Fibroblast of peridontal ligament (primary cell): Measurements from ENCODE around the gene IL34.
"Not testable (repeated sequence)": the region's sequence is repeated elsewhere in the genome, so short reads cannot be mapped to it uniquely, and the experiment has no call there.

Experiments used
- DNase-seq: peaks from one replicate; pipeline ENCODE4 v3.0.0-alpha.2; 2010; ENCODE audit errors: extremely low read depth

Gene IL34

GRCh38 chr16:70630960-70631745 is 15.2 kb upstream of the IL34 start:
- peak; percentile 46 for DNase-seq

GRCh38 chr16:70632273-70632672 is 14.1 kb upstream of the IL34 start:
- no peak for DNase-seq

- not testable (repeated sequence) for DNase-seq
Measured at GRCh38 chr16:70633617-70634016, 12.7 kb upstream of the IL34 start.

GRCh38 chr16:70634861-70635260 is 11.5 kb upstream of the IL34 start:
- DNase-seq = peak; percentile 29

GRCh38 chr16:70635336-70636016 is 10.9 kb upstream of the IL34 start:
- peak; percentile 68 for DNase-seq

- no peak for DNase-seq
Measured at GRCh38 chr16:70638814-70639792, 7.3 kb upstream of the IL34 start.

GRCh38 chr16:70642633-70643032 is 3.7 kb upstream of the IL34 start:
- no peak for DNase-seq

GRCh38 chr16:70643264-70643663 is 3.1 kb upstream of the IL34 start:
- not testable (repeated sequence) for DNase-seq

- no peak for DNase-seq
Measured at GRCh38 chr16:70644763-70645597, 1.4 kb upstream of the IL34 start.

GRCh38 chr16:70647441-70648359 is 1.3 kb downstream of the IL34 start:
- no peak for DNase-seq

GRCh38 chr16:70648606-70649005 is 2.2 kb downstream of the IL34 start:
- no peak for DNase-seq

- no peak for DNase-seq
Measured at GRCh38 chr16:70649300-70649699, 2.9 kb downstream of the IL34 start.

- DNase-seq = no peak
Measured at GRCh38 chr16:70650216-70650615, 3.9 kb downstream of the IL34 start.

- no peak for DNase-seq
Measured at GRCh38 chr16:70651524-70651923, 5.2 kb downstream of the IL34 start.

- no peak for DNase-seq
Measured at GRCh38 chr16:70652322-70652721, 6.0 kb downstream of the IL34 start.

- DNase-seq = no peak
Measured at GRCh38 chr16:70653406-70653805, 7.0 kb downstream of the IL34 start.

GRCh38 chr16:70653809-70654771 is 7.7 kb downstream of the IL34 start:
- DNase-seq = peak; percentile 92

GRCh38 chr16:70656065-70656711 is 9.8 kb downstream of the IL34 start:
- no peak for DNase-seq
